Measurements from ENCODE around the gene CFAP210. TPM values are rescaled to one million over a fixed set of nuclear protein-coding genes. Genes with fewer than 3 reads are reported as not detected.

CFAP210 gene
- total RNA-seq, 1 experiment from 2014 or later = 0.94 TPM

GRCh38 chr2:169662744-169663143, 31.5 kb downstream of the CFAP210 start:
- Mint-ChIP-seq H3K27ac (no peak overlapping the region), H3K4me3 (no peak overlapping the region; a peak in 1 of 5 replicates), H3K27me3 (ENCODE audit: low read depth) (no peaks in the 10 kb centered on the region), H3K36me3 (ENCODE audit: insufficient read depth in 1 of 3, low read depth in 3 of 3) (no peaks in the 10 kb centered on the region), H3K9me3 (no peaks in the 10 kb centered on the region), H3K4me1 (no peaks in the 10 kb centered on the region)
- no peak overlapping the region for H4K91ac ChIP-seq (ENCODE audit: insufficient read length, low read depth, low read length)
- no peak overlapping the region for H3T11ph ChIP-seq (ENCODE audit: low read length)
- no peaks in the 10 kb centered on the region for H3K79me1 ChIP-seq (ENCODE audit: insufficient read depth, low read depth, low read length, poor library complexity, severe bottlenecking)
- H4K5ac ChIP-seq (ENCODE audit: insufficient read length, low read depth, low read length) = no peak overlapping the region
- H3K14ac ChIP-seq (ENCODE audit: insufficient read depth, low read length) = no peak overlapping the region
- H2AK5ac ChIP-seq (ENCODE audit: insufficient read length, low read length) = no peak overlapping the region
- H2BK12ac ChIP-seq (ENCODE audit: insufficient read length, low read depth, low read length) = no peak overlapping the region
- H3K4me1 ChIP-seq (ENCODE audit: insufficient read depth, low read length) = no peaks in the 10 kb centered on the region
- no peak overlapping the region for H3K9ac ChIP-seq (ENCODE audit: extremely low read depth, insufficient read length, low read length)
- H3K4ac ChIP-seq (ENCODE audit: low read depth, low read length) = no peak overlapping the region
- H3K9me3 ChIP-seq (ENCODE audit: control insufficient read depth, low read depth, low read length) = no peaks in the 10 kb centered on the region
- H2BK15ac ChIP-seq (ENCODE audit: low read depth, low read length) = no peak overlapping the region
- no peak overlapping the region for H4K8ac ChIP-seq (replicated peaks; ENCODE audit: insufficient read length, low read depth, low read length)
- H3K23me2 ChIP-seq (ENCODE audit: insufficient read length, low read depth, low read length, poor library complexity, severe bottlenecking) = no peaks in the 10 kb centered on the region
- H3K23ac ChIP-seq (ENCODE audit: insufficient read length, low read depth, low read length) = no peak overlapping the region
- no peak overlapping the region for H3K18ac ChIP-seq (ENCODE audit: insufficient read length, low read depth, low read length)
- no peak overlapping the region for H2BK20ac ChIP-seq (ENCODE audit: low read depth, low read length, poor library complexity, severe bottlenecking)
- no CpG with 5 or more reads among the region's 1 CpG for WGBS (ENCODE audit: extremely low coverage, insufficient read length, low lambda C conversion rate)
- no peaks in the 10 kb centered on the region for H3K27me3 ChIP-seq (ENCODE audit: insufficient read depth, low read length)
- H3K27ac ChIP-seq (ENCODE audit: insufficient read length, low read depth, low read length) = no peak overlapping the region
- H4K20me1 ChIP-seq (ENCODE audit: control insufficient read depth, insufficient read depth, insufficient read length) = no peaks in the 10 kb centered on the region
- DNase-seq = no peak
- H3K56ac ChIP-seq (ENCODE audit: insufficient read length, low read depth, low read length) = no peak overlapping the region
- no peaks in the 10 kb centered on the region for H3K79me2 ChIP-seq (ENCODE audit: insufficient read depth, low read length)
- no peak overlapping the region for H2AFZ ChIP-seq (ENCODE audit: low read length)
- H2BK5ac ChIP-seq (ENCODE audit: insufficient read length, low read length) = no peak overlapping the region
- H3K4me2 ChIP-seq (ENCODE audit: insufficient read depth, insufficient read length, low read length) = no peak overlapping the region
- H2BK120ac ChIP-seq (ENCODE audit: low read depth, low read length, poor library complexity, severe bottlenecking) = no peak overlapping the region
- no peak for TF ChIP-seq CTCF (conservative IDR thresholded peaks at IDR 0.05)

Data from H9 (cell line).